ENCODE data around the gene OSBP2.

GRCh38 chr22:30885001-30885366 lies 190.3 kb downstream of the OSBP2 start:
- TF ChIP-seq, protein P1, sequence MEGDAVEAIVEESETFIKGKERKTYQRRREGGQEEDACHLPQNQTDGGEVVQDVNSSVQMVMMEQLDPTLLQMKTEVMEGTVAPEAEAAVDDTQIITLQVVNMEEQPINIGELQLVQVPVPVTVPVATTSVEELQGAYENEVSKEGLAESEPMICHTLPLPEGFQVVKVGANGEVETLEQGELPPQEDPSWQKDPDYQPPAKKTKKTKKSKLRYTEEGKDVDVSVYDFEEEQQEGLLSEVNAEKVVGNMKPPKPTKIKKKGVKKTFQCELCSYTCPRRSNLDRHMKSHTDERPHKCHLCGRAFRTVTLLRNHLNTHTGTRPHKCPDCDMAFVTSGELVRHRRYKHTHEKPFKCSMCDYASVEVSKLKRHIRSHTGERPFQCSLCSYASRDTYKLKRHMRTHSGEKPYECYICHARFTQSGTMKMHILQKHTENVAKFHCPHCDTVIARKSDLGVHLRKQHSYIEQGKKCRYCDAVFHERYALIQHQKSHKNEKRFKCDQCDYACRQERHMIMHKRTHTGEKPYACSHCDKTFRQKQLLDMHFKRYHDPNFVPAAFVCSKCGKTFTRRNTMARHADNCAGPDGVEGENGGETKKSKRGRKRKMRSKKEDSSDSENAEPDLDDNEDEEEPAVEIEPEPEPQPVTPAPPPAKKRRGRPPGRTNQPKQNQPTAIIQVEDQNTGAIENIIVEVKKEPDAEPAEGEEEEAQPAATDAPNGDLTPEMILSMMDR (IDR thresholded peaks at IDR 0.05), result no peak
- no peak for TF ChIP-seq ZFX (IDR thresholded peaks at IDR 0.05; ENCODE audit: borderline replicate concordance)

Measured in 22Rv1 (cell line).